Memory B cell (primary cell): ENCODE data around the gene TADA2A.

ENCODE experiments used
- ATAC-seq: fragments of 150-1000 bp; cut with Tn5 transposase; 2 replicates; pipeline ENCODE4 v1.10.0; 2021; ENCODE audit warnings: low read depth, mild to moderate bottlenecking, moderate library complexity
- DNase-seq, 2 donors: peaks; one replicate each; pipeline ENCODE4 v3.0.0; 2022; ENCODE audit warnings: low spot score in 2 of 2
- H3K27ac Mint-ChIP-seq: one replicate; pipeline ENCODE4 v1.8.0; 2022; ENCODE audit warnings: mild to moderate bottlenecking, moderate library complexity, mixed read lengths
- H3K27me3 Mint-ChIP-seq: one replicate; pipeline ENCODE4 v1.8.0; 2022; ENCODE audit warnings: mixed read lengths
- H3K36me3 Mint-ChIP-seq: one replicate; pipeline ENCODE4 v1.8.0; 2022; ENCODE audit warnings: mild to moderate bottlenecking, mixed read lengths
- H3K4me1 Mint-ChIP-seq: one replicate; pipeline ENCODE4 v1.8.0; 2022; ENCODE audit warnings: mixed read lengths
- H3K4me3 Mint-ChIP-seq: one replicate; pipeline ENCODE4 v1.8.0; 2022; ENCODE audit warnings: mild to moderate bottlenecking, moderate library complexity, mixed read lengths
- H3K9me3 Mint-ChIP-seq: one replicate; pipeline ENCODE4 v1.8.0; 2022; ENCODE audit warnings: mixed read lengths

The TADA2A gene

GRCh38 chr17:37406635-37407461 is at the start of gene TADA2A, which contains the start of gene ACACA:
TSS of gene TADA2A (plus strand) at chr17:37406886. CDS start at chr17:37411366, 4,480 bp downstream.
TSS of gene ACACA (minus strand) at chr17:37406836. CDS start at chr17:37406299, 537 bp downstream.
- H3K4me3 Mint-ChIP-seq: peak within 1 kb of the TSS; percentile 95
- peaks cover 19% of the 10 kb centered on the region for H3K4me1 Mint-ChIP-seq
- DNase-seq (peak; percentile 64 to 82), ATAC-seq (peak; percentile 90)
- H3K27me3 Mint-ChIP-seq: no peaks in the 10 kb centered on the region
- no peaks in the 10 kb centered on the region for H3K9me3 Mint-ChIP-seq
- peaks cover 5% of the 10 kb centered on the region for H3K36me3 Mint-ChIP-seq
- H3K27ac Mint-ChIP-seq: peak within 1 kb of the TSS; percentile 90

GRCh38 chr17:37358098-37358829 is 48.4 kb upstream of the TADA2A start:
- Mint-ChIP-seq H3K27ac (peak overlapping the region; percentile 78), H3K27me3 (no peaks in the 10 kb centered on the region), H3K36me3 (no peaks in the 10 kb centered on the region), H3K4me3 (peak overlapping the region; percentile 88), H3K9me3 (no peaks in the 10 kb centered on the region), H3K4me1 (peaks cover 16% of the 10 kb centered on the region)
- ATAC-seq: no peak
- DNase-seq: peak in 1 of 2 donors; percentile 0

GRCh38 chr17:37358830-37359681 is 47.6 kb upstream of the TADA2A start:
- Mint-ChIP-seq H3K4me1 (peaks cover 16% of the 10 kb centered on the region), H3K27ac (peak overlapping the region; percentile 78), H3K36me3 (no peaks in the 10 kb centered on the region), H3K27me3 (no peaks in the 10 kb centered on the region), H3K4me3 (peak overlapping the region; percentile 88), H3K9me3 (no peaks in the 10 kb centered on the region)
- peak; percentile 84 to 86 for DNase-seq
- ATAC-seq: peak; percentile 92

GRCh38 chr17:37359682-37360188 is 47.0 kb upstream of the TADA2A start:
- peak overlapping the region; percentile 78 for H3K27ac Mint-ChIP-seq
- peaks cover 16% of the 10 kb centered on the region for H3K4me1 Mint-ChIP-seq
- DNase-seq: peak in 1 of 2 donors; percentile 0
- H3K9me3 Mint-ChIP-seq: no peaks in the 10 kb centered on the region
- H3K27me3 Mint-ChIP-seq: no peaks in the 10 kb centered on the region
- peak overlapping the region; percentile 78 for H3K4me3 Mint-ChIP-seq
- ATAC-seq: no peak
- H3K36me3 Mint-ChIP-seq: no peaks in the 10 kb centered on the region

GRCh38 chr17:37360632-37361031 is 46.1 kb upstream of the TADA2A start:
- Mint-ChIP-seq H3K4me3 (no peak overlapping the region), H3K9me3 (no peaks in the 10 kb centered on the region), H3K36me3 (no peaks in the 10 kb centered on the region), H3K27me3 (no peaks in the 10 kb centered on the region), H3K27ac (no peak overlapping the region), H3K4me1 (peaks cover 16% of the 10 kb centered on the region)
- ATAC-seq (no peak), DNase-seq (no peak)

GRCh38 chr17:37361543-37361942 is 45.1 kb upstream of the TADA2A start:
- no peaks in the 10 kb centered on the region for H3K9me3 Mint-ChIP-seq
- H3K27ac Mint-ChIP-seq: no peak overlapping the region
- H3K4me1 Mint-ChIP-seq: peaks cover 16% of the 10 kb centered on the region
- H3K36me3 Mint-ChIP-seq: no peaks in the 10 kb centered on the region
- no peak overlapping the region for H3K4me3 Mint-ChIP-seq
- DNase-seq (no peak), ATAC-seq (no peak)
- no peaks in the 10 kb centered on the region for H3K27me3 Mint-ChIP-seq

- no peak overlapping the region for H3K27ac Mint-ChIP-seq
- no peaks in the 10 kb centered on the region for H3K4me1 Mint-ChIP-seq
- H3K27me3 Mint-ChIP-seq: no peaks in the 10 kb centered on the region
- DNase-seq: no peak
- H3K4me3 Mint-ChIP-seq: no peak overlapping the region
- no peaks in the 10 kb centered on the region for H3K36me3 Mint-ChIP-seq
- H3K9me3 Mint-ChIP-seq: no peaks in the 10 kb centered on the region
- ATAC-seq: no peak
Observed at GRCh38 chr17:37365589-37365988, 41.1 kb upstream of the TADA2A start.

- Mint-ChIP-seq H3K36me3 (no peaks in the 10 kb centered on the region), H3K9me3 (no peaks in the 10 kb centered on the region), H3K27ac (no peak overlapping the region), H3K4me1 (peaks cover 3% of the 10 kb centered on the region), H3K4me3 (no peak overlapping the region), H3K27me3 (no peaks in the 10 kb centered on the region)
- DNase-seq (no peak), ATAC-seq (no peak)
Observed at GRCh38 chr17:37368577-37368976, 38.1 kb upstream of the TADA2A start.

- DNase-seq: peak; percentile 34 to 53
- no peak overlapping the region for H3K4me3 Mint-ChIP-seq
Observed at GRCh38 chr17:37373530-37374159, 33.0 kb upstream of the TADA2A start.

GRCh38 chr17:37375706-37376105 is 31.0 kb upstream of the TADA2A start, which contains the start of gene C17orf78:
TSS of gene C17orf78 (plus strand) at chr17:37375985. CDS start at chr17:37376093, 108 bp downstream.
- ATAC-seq (no peak), DNase-seq (no peak)
- H3K9me3 Mint-ChIP-seq: no peaks in the 10 kb centered on the region
- H3K4me1 Mint-ChIP-seq: peaks cover 4% of the 10 kb centered on the region
- H3K27ac Mint-ChIP-seq: no peak within 1 kb of the TSS
- H3K36me3 Mint-ChIP-seq: no peaks in the 10 kb centered on the region
- H3K4me3 Mint-ChIP-seq: no peak within 1 kb of the TSS
- no peaks in the 10 kb centered on the region for H3K27me3 Mint-ChIP-seq

More at GRCh38 chr17:37373530-37374159, 33.0 kb upstream of the TADA2A start:
- ATAC-seq: peak; percentile 92
- H3K9me3 Mint-ChIP-seq: no peaks in the 10 kb centered on the region
- H3K4me1 Mint-ChIP-seq: peaks cover 4% of the 10 kb centered on the region
- H3K27me3 Mint-ChIP-seq: no peaks in the 10 kb centered on the region
- H3K36me3 Mint-ChIP-seq: no peaks in the 10 kb centered on the region
- no peak overlapping the region for H3K27ac Mint-ChIP-seq

GRCh38 chr17:37382056-37382455 is 24.6 kb upstream of the TADA2A start:
- Mint-ChIP-seq H3K36me3 (no peaks in the 10 kb centered on the region), H3K4me3 (no peak overlapping the region), H3K27ac (no peak overlapping the region), H3K9me3 (no peaks in the 10 kb centered on the region), H3K4me1 (no peaks in the 10 kb centered on the region), H3K27me3 (no peaks in the 10 kb centered on the region)
- ATAC-seq (no peak), DNase-seq (no peak)

GRCh38 chr17:37384560-37385149 is 22.0 kb upstream of the TADA2A start:
- Mint-ChIP-seq H3K4me1 (no peaks in the 10 kb centered on the region), H3K36me3 (no peaks in the 10 kb centered on the region), H3K9me3 (no peaks in the 10 kb centered on the region), H3K4me3 (no peak overlapping the region), H3K27me3 (no peaks in the 10 kb centered on the region), H3K27ac (no peak overlapping the region)
- DNase-seq: no peak
- no peak for ATAC-seq
